Effector CD8-positive, alpha-beta T cell (primary cell): ENCODE results near the gene RPL18.
A peak's percentile ranks its signal among the peaks of the same experiment; 100 is the strongest.
"Not testable (repeated sequence)": the region's sequence is repeated elsewhere in the genome, so short reads cannot be mapped to it uniquely, and the experiment has no call there.

ENCODE experiments used
- DNase-seq: peaks from one replicate; lab custom pipeline; 2025; lab: John Stamatoyannopoulos, UW

Gene RPL18

GRCh38 chr19:48644839-48645619 is 26.1 kb upstream of the RPL18 start:
- DNase-seq, result peak; percentile 60

- DNase-seq, result no peak
These were observed 25.4 kb upstream of the RPL18 start for GRCh38 chr19:48644355-48644754.

- DNase-seq, result no peak
These were observed 23.9 kb upstream of the RPL18 start for GRCh38 chr19:48642862-48643261.

- no peak for DNase-seq
These were observed 22.9 kb upstream of the RPL18 start for GRCh38 chr19:48641850-48642249.

GRCh38 chr19:48639483-48640375 is 20.8 kb upstream of the RPL18 start:
- DNase-seq, result no peak

- DNase-seq, result no peak
These were observed 19.9 kb upstream of the RPL18 start for GRCh38 chr19:48638831-48639381.

GRCh38 chr19:48637948-48638830 is 19.2 kb upstream of the RPL18 start:
- peak; percentile 83 for DNase-seq

- DNase-seq, result peak; percentile 99
These were observed 18.5 kb upstream of the RPL18 start for GRCh38 chr19:48637449-48637947.

GRCh38 chr19:48636859-48637448 is 18.0 kb upstream of the RPL18 start, which contains the start of gene DBP:
DBP (minus strand) TSS chr19:48637379; CDS start chr19:48636994, 385 bp downstream.
- DNase-seq, result no peak

- peak; percentile 30 for DNase-seq
These were observed 17.2 kb upstream of the RPL18 start for GRCh38 chr19:48635966-48636858.

- DNase-seq, result peak; percentile 70
These were observed 16.4 kb upstream of the RPL18 start for GRCh38 chr19:48635263-48635965.

- DNase-seq, result peak; percentile 89
These were observed 15.7 kb upstream of the RPL18 start for GRCh38 chr19:48634424-48635262.

- no peak for DNase-seq
These were observed 15.0 kb upstream of the RPL18 start for GRCh38 chr19:48634036-48634342.

- DNase-seq, result no peak
These were observed 14.4 kb upstream of the RPL18 start for GRCh38 chr19:48633148-48634035.

GRCh38 chr19:48632692-48633147 is 13.7 kb upstream of the RPL18 start:
- DNase-seq, result no peak

GRCh38 chr19:48632286-48632685 is 13.3 kb upstream of the RPL18 start:
- DNase-seq, result not testable (repeated sequence)

- DNase-seq, result no peak
These were observed 12.2 kb upstream of the RPL18 start for GRCh38 chr19:48631225-48631624.
